Endothelial cell of umbilical vein (primary cell): ENCODE results near the gene PNPLA2. TPM values are rescaled to one million over a fixed set of nuclear protein-coding genes. Genes with fewer than 3 reads are reported as not detected.

Source experiments
- BruUV-seq: library from RNA; stranded (reverse); fragments of 400-500 nt; replicated peaks from 2 replicates; lab custom pipeline; 2021; lab: Mats Ljungman, UMichigan
- CTCF ChIA-PET: fragments of 300-600, 350-600 bp; sonication (Branson Sonifier 250); formaldehyde crosslinking; loops from one replicate; lab custom pipeline; 2021; ENCODE audit warnings: antibody characterized with exemption, inconsistent platforms; lab: Charles Lee
- POLR2A ChIA-PET: fragments of 300-600, 350-600 bp; sonication (Branson Sonifier 250); formaldehyde crosslinking; loops from one replicate; lab custom pipeline; 2021; ENCODE audit warnings: antibody characterized with exemption, inconsistent platforms; lab: Charles Lee
- DNase-seq: peaks from one replicate; pipeline ENCODE4 v3.0.0-alpha.2; 2011; ENCODE audit warnings: low read depth, low spot score
- FAIRE-seq: peaks from 2 replicates; lab custom pipeline; 2011; peaks lifted over from hg19 to GRCh38; lab: Jason Lieb, UNC
- H2AFZ ChIP-seq: 2 replicates; pipeline ENCODE4 v1.6.0; 2012; ENCODE audit warnings: low read depth, low read length, control low read depth, inconsistent platforms
- H3K27ac ChIP-seq: 2 replicates; pipeline ENCODE4 v1.5.1; 2011; ENCODE audit warnings: low read depth, mild to moderate bottlenecking, control low read depth, low read length, moderate library complexity; ENCODE audit not compliant: insufficient read depth
- H3K27me3 ChIP-seq, 2 experiments: 2 replicates each; pipeline versions ENCODE4 v1.6.0 to v1.6.1; 2011; ENCODE audit warnings: low read length in 2 of 2, mixed read lengths in 1 of 2; ENCODE audit not compliant: control insufficient read depth in 2 of 2, insufficient read depth in 2 of 2
- H3K36me3 ChIP-seq, 2 experiments: 2 replicates in 1 of 2; 3 replicates in 1 of 2; pipeline ENCODE4 v1.5.1; 2011; ENCODE audit warnings: low read length in 2 of 2, mild to moderate bottlenecking in 1 of 2, moderate library complexity in 1 of 2; ENCODE audit not compliant: control insufficient read depth in 2 of 2, insufficient read depth in 2 of 2; ENCODE audit errors: extremely low read depth in 1 of 2
- H3K4me1 ChIP-seq: 3 replicates; pipeline ENCODE4 v1.5.1; 2011; ENCODE audit warnings: mild to moderate bottlenecking, low read length; ENCODE audit not compliant: control insufficient read depth, insufficient read depth; ENCODE audit errors: extremely low read depth
- H3K4me2 ChIP-seq: 2 replicates; pipeline ENCODE4 v1.6.1; 2011; ENCODE audit warnings: low read length, control low read depth, mixed read lengths; ENCODE audit not compliant: insufficient read depth
- H3K4me3 ChIP-seq, 3 experiments: fragments of 200-600 bp in 1 of 3; sonication (generic), shearing (Covaris generic) in 1 of 3; replicated peaks in 1 of 3; 2 replicates each; pipeline ENCODE4 v1.5.1; 2011 to 2016; ENCODE audit warnings: control low read depth in 3 of 3, low read length in 3 of 3, mild to moderate bottlenecking in 2 of 3, inconsistent platforms in 1 of 3, low read depth in 1 of 3, moderate library complexity in 1 of 3; ENCODE audit not compliant: insufficient read depth in 1 of 3
- H3K79me2 ChIP-seq: 2 replicates; pipeline ENCODE4 v1.6.0; 2012; ENCODE audit warnings: low read length, inconsistent platforms; ENCODE audit not compliant: control insufficient read depth, insufficient read depth
- H3K9ac ChIP-seq: replicated peaks from 2 replicates; pipeline ENCODE3; 2011; ENCODE audit warnings: low read length, control low read depth; ENCODE audit not compliant: insufficient read depth; ENCODE audit errors: extremely low read depth
- H3K9me1 ChIP-seq: replicated peaks from 3 replicates; pipeline ENCODE4 v1.6.0; 2011; ENCODE audit warnings: mild to moderate bottlenecking, low read length; ENCODE audit not compliant: control insufficient read depth, insufficient read depth; ENCODE audit errors: extremely low read depth
- H3K9me3 ChIP-seq: replicated peaks from 2 replicates; pipeline ENCODE4 v1.5.1; 2012; ENCODE audit warnings: low read length, inconsistent platforms; ENCODE audit not compliant: control insufficient read depth, insufficient read depth
- H4K20me1 ChIP-seq: replicated peaks from 2 replicates; pipeline ENCODE3; 2011; ENCODE audit warnings: mild to moderate bottlenecking, low read length; ENCODE audit not compliant: control insufficient read depth, insufficient read depth; ENCODE audit errors: extremely low read depth
- CTCF ChIP-seq, 2 donors: IDR thresholded peaks; 1 replicate in 1 of 2; 2 replicates in 1 of 2; pipeline ENCODE4 v1.5.1; 2011; ENCODE audit warnings: low read length in 2 of 2, mild to moderate bottlenecking in 2 of 2, moderate library complexity in 2 of 2, control low read depth in 1 of 2, inconsistent platforms in 1 of 2, low read depth in 1 of 2; ENCODE audit not compliant: insufficient read depth in 1 of 2; ENCODE audit errors: extremely low read depth in 1 of 2
- EZH2 ChIP-seq: IDR thresholded peaks from 2 replicates; pipeline ENCODE4 v1.6.1; 2012; ENCODE audit warnings: borderline replicate concordance, low read depth, mild to moderate bottlenecking, moderate library complexity, low read length, inconsistent platforms; ENCODE audit not compliant: severe bottlenecking
- FOS ChIP-seq: IDR thresholded peaks from 2 replicates; pipeline ENCODE4 v1.6.1; 2011; ENCODE audit warnings: mild to moderate bottlenecking, low read length, moderate library complexity, borderline replicate concordance; ENCODE audit not compliant: insufficient read depth
- GATA2 ChIP-seq: IDR thresholded peaks from 2 replicates; pipeline ENCODE4 v1.7.0; 2011; ENCODE audit warnings: low read depth, mild to moderate bottlenecking, moderate library complexity, mixed read lengths, low read length; ENCODE audit not compliant: insufficient read length, insufficient read depth
- JUN ChIP-seq: IDR thresholded peaks from 2 replicates; pipeline ENCODE4 v1.6.1; 2011; ENCODE audit warnings: borderline replicate concordance, low read depth; ENCODE audit not compliant: insufficient read length, insufficient read depth
- MAX ChIP-seq: IDR thresholded peaks from 2 replicates; pipeline ENCODE4 v1.6.1; 2011; ENCODE audit not compliant: insufficient read depth, insufficient read length
- MYC ChIP-seq: IDR thresholded peaks from one replicate; pipeline ENCODE4 v1.6.1; 2011; ENCODE audit warnings: mild to moderate bottlenecking, low read depth, low read length
- POLR2A ChIP-seq: IDR thresholded peaks from 2 replicates; pipeline ENCODE4 v1.6.1; 2012; ENCODE audit warnings: low read depth, mild to moderate bottlenecking, control low read depth, low read length
- POLR2AphosphoS5 ChIP-seq: IDR thresholded peaks from 2 replicates; pipeline ENCODE4 v1.6.1; 2012; ENCODE audit warnings: low read depth, mild to moderate bottlenecking, control low read depth, low read length, moderate library complexity; ENCODE audit not compliant: insufficient read depth
- dilution Hi-C: fragments of 300-500 bp; cut with MboI; formaldehyde crosslinking; loops from one replicate; pipeline ENCODE4 v1.15.0; 2019; ENCODE audit warnings: low sequenced_read_pairs; ENCODE audit not compliant: extremely low pct_ligation_motif_present
- intact Hi-C: fragments of 100-400 bp; cut with micrococcal nuclease; formaldehyde crosslinking; loops from one replicate; pipeline ENCODE4 v1.10.0; 2022
- polyA plus RNA-seq, 4 experiments: library from polyadenylated mRNA; depleted of rRNA in 3 of 4; stranded (reverse) in 3 of 4; unstranded in 1 of 4; fragments of >200 nt; gene quantifications; 2 replicates each; pipeline versions ENCODE4 v1.2.1 to v1.2.3, GENCODE V29; 2011 to 2012; ENCODE audit warnings: missing spikeins in 1 of 4
- total RNA-seq: library from RNA; stranded (reverse); gene quantifications from 2 replicates; pipeline ENCODE4 v1.2.3, GENCODE V29; 2021

PNPLA2 gene
- total and polyA plus RNA-seq, 2 donors (not counting 3 experiments of a cell fraction or from before 2014, with no cell fraction given): 73.1 to 75.6 TPM

- intact Hi-C loops (no loop called here), dilution Hi-C loops (no loop called here)
- ChIA-PET CTCF (interaction anchor here (0.6 to 1.2 kb wide), 2 partner anchors 26 to 280 kb away, joined by 4 read pairs; no protein-coding TSS in a partner anchor), POLR2A (interaction anchor here (0.6 to 1.1 kb wide), 2 partner anchors 11 to 23 kb away, joined by 4 read pairs; no protein-coding TSS in a partner anchor)
- H2AFZ ChIP-seq: no peak overlapping the region
- FAIRE-seq (no peak), DNase-seq (no peak)
- H4K20me1 ChIP-seq: no peaks in the 10 kb centered on the region
- H3K27ac ChIP-seq: no peak overlapping the region
- no peak overlapping the region for H3K9ac ChIP-seq
- no peak overlapping the region for H3K4me3 ChIP-seq
- peaks cover 20% of the 10 kb centered on the region for H3K4me1 ChIP-seq
- H3K36me3 ChIP-seq: peaks cover 4 to 17% of the 10 kb centered on the region in 2 experiments
- peaks cover 19% of the 10 kb centered on the region for H3K79me2 ChIP-seq
- no peak for TF ChIP-seq GATA2
- no peak for TF ChIP-seq JUN
- TF ChIP-seq FOS: no peak
- TF ChIP-seq POLR2AphosphoS5: no peak
- no peak for TF ChIP-seq EZH2
- TF ChIP-seq CTCF (IDR thresholded peaks at IDR 0.05; ENCODE audit: extremely low read depth in 1 of 2, insufficient read depth in 1 of 2, low read depth in 1 of 2, low read length in 2 of 2): no peak
- no peak for TF ChIP-seq POLR2A
- no peak for TF ChIP-seq MYC
- TF ChIP-seq MAX: no peak
- BruUV-seq: no TSS peak
- no peaks in the 10 kb centered on the region for H3K9me3 ChIP-seq
- H3K27me3 ChIP-seq: no peaks in the 10 kb centered on the region
- H3K4me2 ChIP-seq: no peak overlapping the region
- H3K9me1 ChIP-seq: no peaks in the 10 kb centered on the region
These were observed 3.0 kb downstream of the PNPLA2 start for GRCh38 chr11:821512-822371.
